Heart left ventricle (tissue), 16 donors: ENCODE data around the gene GAS1. TPM values are rescaled to one million over a fixed set of nuclear protein-coding genes. Genes with fewer than 3 reads are reported as not detected.
A peak's percentile ranks its signal among the peaks of the same experiment; 100 is the strongest.

ENCODE experiments used
- ATAC-seq, 4 donors: fragments of 200-7000 bp; cut with Tn5 transposase; one replicate each; pipeline ENCODE4 v1.9.1; 2020 to 2022; ENCODE audit warnings: moderate library complexity in 4 of 4, mild to moderate bottlenecking in 3 of 4, moderate number of reproducible peaks in 1 of 4
- DNase-seq, 5 donors: peaks; one replicate each; pipeline ENCODE4 v3.0.0-alpha.2; 2020
- H3K27ac ChIP-seq, 12 donors: fragments of 200-600 bp; sonication (generic) in 4 of 12; one replicate each; pipeline versions ENCODE4 v1.5.0 to v1.8.0; 2016 to 2022; ENCODE audit warnings: mild to moderate bottlenecking in 2 of 12
- H3K27me3 ChIP-seq, 9 donors: fragments of 200-600 bp; sonication (generic) in 2 of 9; one replicate each; pipeline versions ENCODE4 v1.5.1 to v1.8.0; 2016 to 2022; ENCODE audit warnings: mild to moderate bottlenecking in 3 of 9
- H3K36me3 ChIP-seq, 9 donors: fragments of 200-600 bp; sonication (generic) in 2 of 9; one replicate each; pipeline versions ENCODE4 v1.5.0 to v1.8.0; 2018 to 2022; ENCODE audit warnings: mild to moderate bottlenecking in 2 of 9
- H3K4me1 ChIP-seq, 12 donors: fragments of 200-600 bp; sonication (generic) in 4 of 12; one replicate each; pipeline versions ENCODE4 v1.5.0 to v1.8.0; 2016 to 2022; ENCODE audit warnings: mild to moderate bottlenecking in 3 of 12
- H3K4me3 ChIP-seq, 12 donors: fragments of 200-600 bp; sonication (generic) in 4 of 12; one replicate each; pipeline versions ENCODE4 v1.5.0 to v1.8.0; 2017 to 2022; ENCODE audit warnings: mild to moderate bottlenecking in 9 of 12, moderate library complexity in 4 of 12
- H3K9me3 ChIP-seq, 12 donors: fragments of 200-600 bp; sonication (generic) in 4 of 12; one replicate each; pipeline versions ENCODE4 v1.5.0 to v1.8.0; 2016 to 2022; ENCODE audit warnings: mild to moderate bottlenecking in 1 of 12
- CTCF ChIP-seq, 12 donors: fragments of 200-600 bp; sonication (generic) in 4 of 12; IDR thresholded peaks; one replicate each; pipeline versions ENCODE4 v1.5.0 to v1.8.0; 2018 to 2022; ENCODE audit warnings: antibody characterized with exemption in 12 of 12, mild to moderate bottlenecking in 5 of 12
- POLR2A ChIP-seq, 2 donors: fragments of 450-650 bp; IDR thresholded peaks; one replicate each; pipeline ENCODE4 v1.6.1; 2017; ENCODE audit warnings: antibody characterized with exemption in 2 of 2, mild to moderate bottlenecking in 2 of 2, moderate library complexity in 2 of 2
- WGBS, 4 donors: extraction: QIAGEN DNeasy Blood & Tissue Kit in 2 of 4; methylation state at CpG; one replicate each; pipeline versions ENCODE4 v1.1.5 to v1.1.7; 2013 to 2018; 5-methylcytosine and 5-hydroxymethylcytosine counted together
- intact Hi-C, 10 donors: fragments of 100-400 bp; cut with DNase I; formaldehyde crosslinking; loops; one replicate each; pipeline versions ENCODE4 v1.11.1 to v1.14.2; 2022
- polyA plus RNA-seq, 2 donors: library from polyadenylated mRNA; stranded (reverse); fragments of 200-250 nt; gene quantifications; one replicate each; pipeline ENCODE4 v1.2.3, GENCODE V29; 2013
- total RNA-seq, 9 donors: library from RNA; depleted of rRNA in 2 of 9; stranded (reverse); fragments of >200 nt in 2 of 9; fragmentation: NEBNext Ultra II Directional in 3 of 9; extraction: Animal tissue kit (Norgen Biotek cat#: 25700) in 3 of 9; gene quantifications; one replicate each; pipeline versions ENCODE4 v1.1.0 to v1.2.4, GENCODE V29; 2016 to 2023
- donor health status: ischemic (EF 13 %, LVEDD 7.1; RV severe dilation, severe dysfunction).
- donor health status: healthy with polysubstance abuse.
- donor health status: DM: no; HTN: yes; CAD: no.
- donor health status: DM: no; HTN: no; CAD: no.
- donor health status: ischemic (EF 25% LVEDD 6.9; RV normal size, moderate dysfunction).
- donor health status: ischemic (EF 25% LVEDD 5.7; RV mildly dilated, moderate dysfunction).
- donor health status: healthy.
- donor health status: DM: yes; HTN: yes; CAD: no.
- donor health status: ischemic (EF 35%, LVEDD 5.7; RV mildly dilated, moderate dysfunction).
- donor health status: nonischemic (EF 11% LVEDD 7.7; RV severe dilation, severe dysfunction).
- donor health status: DM: yes; HTN: yes; CAD: no.
- donor health status: PGD.
- donor health status: ischemic (EF 29% LVEDD 5.4; RV normal size, mild dysfunction).
- donor health status: nonischemic (EF 23%, LVEDD 6.1; RV moderate dilation, normal function).

GAS1 gene
- total and polyA plus RNA-seq, 11 donors: 3.3 to 55.7 (median 6.8) TPM

GRCh38 chr9:86908261-86908660 lies 39.0 kb downstream of the GAS1 start:
- 93 to 97% (median 95%) methylated on average over 3 of the region's 3 CpGs for WGBS, 4 donors

GRCh38 chr9:86907346-86907745 lies 40.0 kb downstream of the GAS1 start:
- H3K4me1 ChIP-seq: peaks cover 0 to 7% (median 0%) of the 10 kb centered on the region in 12 donors
- H3K9me3 ChIP-seq: peaks cover 0 to 23% (median 1%) of the 10 kb centered on the region in 12 donors
- DNase-seq (no peak), ATAC-seq (no peak)
- H3K36me3 ChIP-seq: no peaks in the 10 kb centered on the region
- no peak overlapping the region for H3K27ac ChIP-seq
- H3K4me3 ChIP-seq: no peak overlapping the region
- TF ChIP-seq CTCF (IDR thresholded peaks at IDR 0.05) (no peak), POLR2A (IDR thresholded peaks at IDR 0.05) (no peak)
- H3K27me3 ChIP-seq: peaks cover 0 to 25% (median 7%) of the 10 kb centered on the region in 9 donors
- intact Hi-C loops: no loop called here
- 84 to 90% (median 87%) methylated on average over 1 of the region's 1 CpG for WGBS, 4 donors

More at GRCh38 chr9:86908261-86908660, 39.0 kb downstream of the GAS1 start:
- no peak overlapping the region for H3K27ac ChIP-seq
- H3K9me3 ChIP-seq: peaks cover 0 to 23% (median 1%) of the 10 kb centered on the region in 12 donors
- peaks cover 0 to 20% (median 0%) of the 10 kb centered on the region in 9 donors for H3K27me3 ChIP-seq
- TF ChIP-seq POLR2A (IDR thresholded peaks at IDR 0.05): no peak
- TF ChIP-seq CTCF (IDR thresholded peaks at IDR 0.05): no peak
- intact Hi-C loops: no loop called here
- H3K36me3 ChIP-seq: no peaks in the 10 kb centered on the region
- H3K4me1 ChIP-seq: no peaks in the 10 kb centered on the region
- H3K4me3 ChIP-seq: no peak overlapping the region
- DNase-seq (no peak), ATAC-seq (no peak)

GRCh38 chr9:86903734-86904085 lies 43.6 kb downstream of the GAS1 start:
- peaks cover 0 to 43% (median 11%) of the 10 kb centered on the region in 9 donors for H3K27me3 ChIP-seq
- no peak for TF ChIP-seq POLR2A (IDR thresholded peaks at IDR 0.05)
- TF ChIP-seq CTCF (IDR thresholded peaks at IDR 0.05): no peak

GRCh38 chr9:86902991-86903733 lies 44.1 kb downstream of the GAS1 start:
- H3K4me3 ChIP-seq: peak overlapping the region in 8 of 12 donors; percentile 21 to 43 (median 24)
- peaks cover 0 to 43% (median 11%) of the 10 kb centered on the region in 9 donors for H3K27me3 ChIP-seq
- H3K4me1 ChIP-seq: peaks cover 0 to 7% (median 0%) of the 10 kb centered on the region in 12 donors
- TF ChIP-seq POLR2A (IDR thresholded peaks at IDR 0.05) (no peak), CTCF (IDR thresholded peaks at IDR 0.05) (no peak)
- no peak overlapping the region for H3K27ac ChIP-seq
- DNase-seq (no peak), ATAC-seq (no peak)
- peaks cover 0 to 14% (median 1%) of the 10 kb centered on the region in 12 donors for H3K9me3 ChIP-seq
- WGBS, 4 donors: 17 to 19% (median 19%) methylated on average over 19 of the region's 19 CpGs
- H3K36me3 ChIP-seq: no peaks in the 10 kb centered on the region
- intact Hi-C loops: no loop called here

More at GRCh38 chr9:86903734-86904085, 43.6 kb downstream of the GAS1 start:
- Histone ChIP-seq H3K9me3 (peaks cover 0 to 14% (median 1%) of the 10 kb centered on the region in 12 donors), H3K36me3 (no peaks in the 10 kb centered on the region), H3K4me3 (no peak overlapping the region), H3K27ac (no peak overlapping the region), H3K4me1 (peaks cover 0 to 7% (median 0%) of the 10 kb centered on the region in 12 donors)
- no peak for DNase-seq
- intact Hi-C loops: no loop called here
- 66 to 84% (median 76%) methylated on average over 2 of the region's 2 CpGs for WGBS, 4 donors
- no peak for ATAC-seq
